LNCaP clone FGC (cell line): Measurements from ENCODE around the gene MYCT1.

ENCODE experiments used
- DNase-seq: peaks from one replicate; pipeline ENCODE4 v3.0.0-alpha.2; 2011; ENCODE audit warnings: low read depth
- H3K4me3 ChIP-seq: 2 replicates; pipeline ENCODE4 v1.5.1; 2011; ENCODE audit warnings: mild to moderate bottlenecking, low read depth, low read length, control low read depth
- CTCF ChIP-seq: IDR thresholded peaks from 2 replicates; pipeline ENCODE4 v1.5.1; 2012; ENCODE audit warnings: mild to moderate bottlenecking; ENCODE audit not compliant: control insufficient read depth, insufficient read depth; ENCODE audit errors: extremely low read depth

MYCT1 gene

DNA sequence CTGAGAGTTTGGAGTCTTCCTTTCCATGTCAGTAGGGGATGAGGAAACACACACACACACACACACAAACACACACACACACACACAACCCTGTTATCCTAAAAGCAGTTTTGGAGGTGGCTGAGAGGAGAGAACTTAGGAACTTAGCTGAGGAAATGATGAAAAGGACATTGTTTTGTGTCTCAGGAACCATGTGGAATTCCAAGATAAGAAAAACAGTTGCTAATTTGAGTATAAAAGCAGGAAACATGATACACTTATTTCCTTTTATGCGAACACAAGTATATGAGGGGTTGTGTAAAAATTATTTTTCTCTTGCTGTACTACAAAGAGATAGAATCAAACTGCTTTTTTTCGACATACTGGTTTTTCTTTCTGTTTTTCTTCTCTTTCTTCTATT, at the start of gene MYCT1:
TSS of gene MYCT1 (plus strand) at position 264 of the 400 bp plus-strand sequence. CDS start at position 270, 6 bp downstream.
- no peak for TF ChIP-seq CTCF
- no peak within 1 kb of the TSS for H3K4me3 ChIP-seq
- no peak for DNase-seq

DNA sequence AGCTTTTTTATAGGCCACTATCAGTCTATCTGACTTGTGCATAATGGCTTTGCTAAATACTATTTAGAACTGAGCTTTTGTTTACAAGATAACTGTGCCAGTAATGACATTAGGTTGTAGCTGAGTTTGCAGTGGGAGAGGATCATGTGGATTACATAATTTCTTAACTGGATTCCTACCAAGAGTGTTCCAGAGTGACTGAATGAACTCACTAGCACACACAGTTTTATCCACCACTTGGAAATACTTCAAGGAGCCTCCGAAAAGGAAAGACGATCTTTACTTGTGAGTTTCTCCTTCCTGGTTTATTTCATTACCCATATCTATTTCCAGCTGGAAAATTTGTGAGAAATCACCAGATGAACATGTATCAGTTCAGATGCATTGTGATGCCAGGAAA, 49.6 kb upstream of the MYCT1 start:
- H3K4me3 ChIP-seq: no peak overlapping the region
- no peak for DNase-seq
- TF ChIP-seq CTCF: no peak

DNA sequence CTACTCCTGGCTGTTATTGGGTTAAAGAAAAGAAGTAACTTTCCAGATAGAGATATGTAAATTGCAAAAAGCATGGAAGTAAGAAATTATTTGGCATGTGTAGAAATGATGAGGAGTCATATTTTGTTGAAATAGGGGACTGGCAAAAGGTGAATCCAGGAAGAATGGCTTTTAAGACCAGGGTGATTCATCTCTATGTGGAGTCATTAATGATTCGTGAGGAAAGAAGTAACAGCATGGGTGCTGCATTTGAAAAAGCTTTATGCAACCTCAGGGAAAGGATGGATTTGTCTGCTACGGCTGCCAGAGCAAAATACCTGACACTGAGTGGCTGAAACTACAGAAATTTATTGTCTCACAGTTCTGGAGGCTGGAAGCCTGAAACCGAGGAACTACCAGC, 45.7 kb upstream of the MYCT1 start:
- H3K4me3 ChIP-seq: no peak overlapping the region
- TF ChIP-seq CTCF: no peak
- DNase-seq: no peak

- no peak overlapping the region for H3K4me3 ChIP-seq
- no peak for DNase-seq
- TF ChIP-seq CTCF: no peak
These were observed 35.9 kb upstream of the MYCT1 start for GRCh38 chr6:152661776-152662175.

DNA sequence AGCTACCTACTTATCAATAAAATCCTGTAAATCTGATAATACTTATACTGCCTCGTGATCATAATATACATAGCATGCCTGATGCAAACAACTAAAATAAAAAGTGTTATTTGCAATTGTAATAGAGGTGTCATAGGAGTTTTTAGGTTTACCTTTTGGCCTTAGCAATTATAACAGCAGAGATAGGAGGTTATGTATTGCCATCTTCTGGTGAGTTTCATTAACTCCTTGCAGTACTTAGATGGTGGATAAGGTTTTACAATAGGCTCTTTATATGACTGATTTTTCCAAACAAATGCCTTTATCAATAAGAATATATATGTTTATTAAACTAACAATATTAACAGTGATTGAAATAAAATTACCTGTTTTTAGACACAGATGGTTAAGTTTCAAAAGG, 27.8 kb upstream of the MYCT1 start:
- no peak for DNase-seq
- 0 out of 2 replicates have a peak, but pooled peaks have one; percentile 28 for TF ChIP-seq CTCF
- no peak overlapping the region for H3K4me3 ChIP-seq

DNA sequence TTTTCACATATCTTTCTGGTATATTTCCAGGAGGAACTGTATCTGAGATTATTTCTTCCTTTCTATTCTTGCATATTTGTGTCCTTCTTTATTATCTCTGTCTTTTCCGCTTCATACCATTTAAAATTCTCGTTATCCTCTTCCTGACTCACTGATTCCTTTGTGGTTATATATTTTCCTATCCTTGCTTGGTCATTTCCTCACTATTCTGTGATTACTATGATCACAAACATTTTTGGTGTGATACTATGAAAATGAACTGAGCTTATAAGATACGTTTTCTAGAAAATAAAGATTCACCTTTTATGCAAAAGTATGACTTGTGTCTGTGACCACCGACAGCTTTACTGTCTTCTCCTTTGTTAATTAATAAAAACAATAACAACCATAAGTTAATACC, 26.5 kb upstream of the MYCT1 start:
- H3K4me3 ChIP-seq: no peak overlapping the region

More for the DNA sequence above, 26.5 kb upstream of the MYCT1 start:
- TF ChIP-seq CTCF: no peak
- no peak for DNase-seq
